Epithelial cell of esophagus (primary cell): Measurements from ENCODE around the gene MSH3.

Experiments used
- DNase-seq: peaks from one replicate; pipeline ENCODE4 v3.0.0; 2010; ENCODE audit warnings: low read depth
- H3K4me3 ChIP-seq: 2 replicates; pipeline ENCODE4 v1.5.1; 2011; ENCODE audit warnings: mild to moderate bottlenecking, low read length, control low read depth
- CTCF ChIP-seq: IDR thresholded peaks from 2 replicates; pipeline ENCODE4 v1.5.1; 2011; ENCODE audit warnings: low read depth, mild to moderate bottlenecking, low read length, control low read depth, inconsistent platforms; ENCODE audit not compliant: insufficient read depth; ENCODE audit errors: missing control alignments

Gene MSH3

GRCh38 chr5:80756292-80756691 is 101.8 kb downstream of the MSH3 start:
- H3K4me3 ChIP-seq = no peak overlapping the region
- no peak for DNase-seq
- TF ChIP-seq CTCF = no peak

- TF ChIP-seq CTCF = no peak
- no peak overlapping the region for H3K4me3 ChIP-seq
These were observed 102.8 kb downstream of the MSH3 start for GRCh38 chr5:80757290-80757689.

DNA sequence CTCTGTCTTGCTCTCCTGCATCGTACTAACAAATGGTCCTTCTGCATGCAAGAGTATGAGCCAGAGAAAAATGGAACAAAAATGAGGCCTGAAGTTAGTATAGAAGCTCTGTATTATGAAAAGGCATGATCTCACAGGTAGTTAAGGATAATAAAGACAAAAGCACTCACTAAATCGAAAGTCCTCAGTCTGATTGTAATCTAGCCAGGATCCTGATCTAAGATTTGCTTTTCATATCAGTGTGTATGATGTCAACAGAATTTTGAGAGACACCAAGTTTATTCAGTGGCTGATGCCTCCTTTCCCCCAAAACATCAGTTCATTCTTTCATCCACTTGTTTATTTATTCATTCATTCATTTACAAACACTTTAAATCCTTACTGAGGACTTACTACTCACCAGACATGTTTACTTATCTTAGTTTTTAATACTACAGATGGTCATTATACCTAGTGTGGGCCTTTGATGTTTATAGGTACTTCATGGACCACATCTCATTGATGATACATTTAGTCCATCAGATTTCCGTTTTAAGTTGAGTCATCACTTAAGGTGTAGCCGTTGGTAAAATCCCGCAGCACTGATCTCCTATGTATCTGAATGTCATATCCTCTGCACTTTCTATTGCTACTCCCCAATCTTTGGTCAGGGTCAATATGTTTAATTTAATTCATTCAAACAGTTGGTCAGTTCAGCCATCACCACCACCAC is 105.6 kb downstream of the MSH3 start:
- H3K4me3 ChIP-seq = no peak overlapping the region
- no peak for TF ChIP-seq CTCF
- DNase-seq = no peak

More at GRCh38 chr5:80757290-80757689, 102.8 kb downstream of the MSH3 start:
- DNase-seq = no peak

DNA sequence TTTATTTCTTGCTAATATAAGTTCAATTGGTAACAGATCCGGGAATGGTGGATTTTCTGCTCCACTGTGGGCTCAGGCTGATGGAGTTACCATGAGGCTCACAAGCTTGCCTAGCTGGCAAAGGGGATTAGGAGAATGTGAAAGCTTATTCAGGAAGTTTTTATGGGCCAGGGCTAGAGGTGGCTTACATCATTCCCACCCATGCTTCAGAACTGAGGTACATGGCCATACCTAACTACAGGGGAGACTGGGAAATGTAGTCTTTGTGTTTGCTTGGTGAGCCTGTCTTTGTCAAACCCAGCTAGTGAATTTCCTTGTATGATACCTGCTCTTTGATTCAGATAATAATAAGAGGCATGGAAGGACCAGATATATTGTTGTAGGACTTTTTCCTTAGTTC is 106.2 kb downstream of the MSH3 start:
- DNase-seq = no peak
- no peak overlapping the region for H3K4me3 ChIP-seq
- no peak for TF ChIP-seq CTCF

DNA sequence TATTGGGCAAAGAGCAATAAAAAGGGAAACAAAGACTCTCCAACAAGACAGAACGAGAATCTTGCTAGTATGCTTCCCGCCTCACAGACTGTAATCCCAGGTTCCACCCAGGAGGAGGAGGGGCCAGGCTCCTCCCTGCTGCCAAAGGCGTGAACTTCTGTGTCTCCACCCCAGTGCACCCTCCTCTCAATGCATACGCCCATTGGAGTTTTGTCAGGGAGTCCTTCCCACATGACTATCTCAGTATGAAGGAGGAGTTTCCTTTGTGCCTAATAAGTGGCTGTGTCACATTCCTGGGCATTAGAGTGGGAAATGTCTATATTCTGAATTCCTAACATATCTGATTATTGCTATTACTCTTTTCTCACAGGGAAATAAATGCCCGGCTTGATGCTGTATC is 106.7 kb downstream of the MSH3 start:
- TF ChIP-seq CTCF = no peak
- no peak overlapping the region for H3K4me3 ChIP-seq
- no peak for DNase-seq

DNA sequence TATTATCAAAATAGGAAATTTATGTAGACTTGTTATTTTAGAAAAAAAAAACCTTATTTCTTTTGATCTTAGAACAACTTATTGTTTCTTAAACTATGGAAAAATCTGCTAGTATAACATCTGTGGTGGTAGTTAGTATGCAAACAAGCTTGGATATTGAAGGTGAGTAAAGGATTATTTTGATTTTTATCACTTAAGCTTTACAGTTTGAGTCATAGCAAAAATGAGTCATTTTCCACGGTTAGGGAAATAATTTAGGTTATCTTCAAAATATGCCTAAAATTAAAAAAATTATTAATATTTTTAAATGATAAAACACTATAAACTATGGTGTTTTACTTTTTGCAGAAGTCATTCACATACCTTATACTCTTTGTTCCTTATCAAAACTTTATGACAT is 107.5 kb downstream of the MSH3 start:
- no peak for TF ChIP-seq CTCF
- no peak overlapping the region for H3K4me3 ChIP-seq
- no peak for DNase-seq

GRCh38 chr5:80762573-80762972 is 108.1 kb downstream of the MSH3 start:
- TF ChIP-seq CTCF = no peak
- DNase-seq = no peak
- H3K4me3 ChIP-seq = no peak overlapping the region
